IPS-18c (cell line): ENCODE results near the gene PAFAH1B1.
"Not testable (repeated sequence)": the region's sequence is repeated elsewhere in the genome, so short reads cannot be mapped to it uniquely, and the experiment has no call there.

ENCODE experiments used
- H3K4me3 ChIP-seq: 2 replicates; pipeline ENCODE4 v1.7.0; 2013; ENCODE audit warnings: low read depth, mild to moderate bottlenecking, low read length, moderate library complexity; ENCODE audit not compliant: insufficient read depth
- H3K9me3 ChIP-seq: one replicate; pipeline ENCODE4 v1.6.1; 2013; ENCODE audit warnings: mild to moderate bottlenecking, low read length, moderate library complexity; ENCODE audit not compliant: control insufficient read depth, insufficient read depth

Gene PAFAH1B1

DNA sequence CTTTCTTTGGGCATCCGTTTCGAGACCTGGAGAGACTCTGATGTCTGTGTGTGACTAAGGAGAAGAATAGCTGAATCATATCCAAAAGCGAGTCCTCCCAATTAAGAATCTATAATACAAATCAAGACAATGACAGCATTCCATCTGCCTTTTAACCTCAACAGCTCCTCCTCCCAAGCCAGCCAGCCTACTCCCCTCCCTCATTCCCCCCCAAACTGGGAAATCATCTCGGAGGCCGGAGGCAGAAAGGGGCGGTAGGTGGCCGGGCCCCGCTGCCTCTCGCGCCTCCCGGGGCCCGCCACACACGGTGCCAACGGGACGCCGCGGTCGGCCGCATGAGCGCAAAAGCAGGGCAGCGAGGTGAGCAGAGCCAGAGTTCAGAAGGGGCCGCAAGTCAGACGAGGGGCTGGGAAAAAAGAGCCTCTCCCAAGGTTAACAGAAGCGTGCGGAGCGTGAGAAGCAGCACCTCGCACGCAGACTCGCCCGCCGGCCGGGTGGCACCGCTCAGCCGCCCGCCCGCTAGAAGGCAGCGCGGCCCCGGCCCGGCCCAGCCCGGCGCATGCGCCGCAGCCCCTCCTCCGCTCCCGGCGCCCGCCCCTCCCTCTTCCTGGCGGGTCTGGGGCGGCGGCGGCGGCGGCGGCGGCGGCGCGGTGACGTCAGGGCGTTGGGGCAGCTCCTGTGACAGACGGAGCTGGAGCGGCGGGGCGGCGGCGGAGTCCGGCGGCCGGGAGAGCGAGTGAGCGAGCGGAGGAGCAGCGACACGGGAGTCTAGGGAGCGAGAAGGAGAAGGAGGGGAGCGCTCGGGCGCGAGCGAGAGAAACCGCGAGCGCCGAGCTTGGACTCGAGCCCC lies at the start of gene PAFAH1B1:
PAFAH1B1 (plus strand) TSS at position 684 of the 850 bp plus-strand sequence. CDS start 44,635 bp downstream, outside the sequence.
- Histone ChIP-seq H3K4me3 (peak within 1 kb of the TSS; percentile 96), H3K9me3 (no peaks in the 10 kb centered on the region)

DNA sequence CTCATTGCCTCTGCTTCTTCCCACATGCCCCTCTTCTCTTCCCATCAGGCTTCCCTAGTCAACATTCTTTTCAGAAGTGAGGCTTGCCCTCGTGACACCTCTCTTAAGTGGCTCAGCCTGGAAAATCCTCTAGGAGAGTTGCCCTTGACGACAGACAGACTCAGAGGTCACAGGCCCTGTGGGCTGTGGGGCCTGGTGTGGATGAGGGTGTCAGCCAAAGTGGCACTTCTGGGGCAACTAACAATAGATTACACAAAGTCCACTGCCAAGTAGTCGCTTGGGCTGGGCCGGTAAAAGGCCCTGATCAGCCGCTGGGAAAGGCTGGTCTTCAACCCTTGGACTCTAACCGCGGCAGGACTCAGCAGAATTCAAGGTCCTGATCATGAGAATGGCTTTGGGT lies 48.1 kb upstream of the PAFAH1B1 start:
- Histone ChIP-seq H3K4me3 (no peak overlapping the region), H3K9me3 (no peaks in the 10 kb centered on the region)

DNA sequence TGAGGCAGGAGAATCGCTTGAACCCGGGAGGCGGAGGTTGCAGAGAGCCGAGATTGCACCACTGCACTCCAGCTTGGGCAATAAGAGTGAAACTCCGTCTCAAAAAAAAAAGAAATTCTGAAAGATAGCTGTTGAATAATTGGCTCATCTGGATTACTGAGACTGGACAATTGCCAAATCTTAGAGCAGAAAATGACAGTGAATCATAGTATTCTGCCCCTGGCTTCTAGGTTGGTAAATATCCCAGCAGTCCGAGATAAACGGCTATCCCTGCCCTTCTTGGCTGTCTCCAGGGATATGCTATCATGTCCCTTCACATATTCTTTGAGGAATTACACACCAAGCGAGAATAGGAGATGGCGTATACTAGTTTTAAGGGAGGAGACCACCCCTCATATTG lies 46.3 kb upstream of the PAFAH1B1 start:
- no peaks in the 10 kb centered on the region for H3K9me3 ChIP-seq
- H3K4me3 ChIP-seq = no peak overlapping the region

DNA sequence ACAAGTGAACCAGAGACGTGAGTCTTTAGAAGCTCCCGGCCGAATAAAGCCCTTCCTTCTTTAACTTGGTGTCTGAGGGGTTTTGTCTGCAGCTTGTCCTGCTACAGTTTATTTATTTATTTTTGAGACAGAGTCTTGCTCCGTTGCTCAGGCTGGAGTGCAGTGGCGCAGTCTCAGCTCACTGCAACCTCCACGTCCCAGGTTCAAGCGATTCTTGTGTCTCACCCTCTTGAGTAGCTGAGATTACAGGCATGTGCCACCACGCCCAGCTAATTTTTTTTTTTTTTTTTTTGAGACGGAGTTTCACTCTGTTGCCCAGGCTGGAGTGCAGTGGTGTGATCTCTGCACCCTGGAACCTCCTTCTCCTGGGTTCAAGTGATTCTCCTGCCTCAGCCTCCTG lies 45.4 kb upstream of the PAFAH1B1 start:
- not testable (repeated sequence) for H3K9me3 ChIP-seq, H3K4me3 ChIP-seq

DNA sequence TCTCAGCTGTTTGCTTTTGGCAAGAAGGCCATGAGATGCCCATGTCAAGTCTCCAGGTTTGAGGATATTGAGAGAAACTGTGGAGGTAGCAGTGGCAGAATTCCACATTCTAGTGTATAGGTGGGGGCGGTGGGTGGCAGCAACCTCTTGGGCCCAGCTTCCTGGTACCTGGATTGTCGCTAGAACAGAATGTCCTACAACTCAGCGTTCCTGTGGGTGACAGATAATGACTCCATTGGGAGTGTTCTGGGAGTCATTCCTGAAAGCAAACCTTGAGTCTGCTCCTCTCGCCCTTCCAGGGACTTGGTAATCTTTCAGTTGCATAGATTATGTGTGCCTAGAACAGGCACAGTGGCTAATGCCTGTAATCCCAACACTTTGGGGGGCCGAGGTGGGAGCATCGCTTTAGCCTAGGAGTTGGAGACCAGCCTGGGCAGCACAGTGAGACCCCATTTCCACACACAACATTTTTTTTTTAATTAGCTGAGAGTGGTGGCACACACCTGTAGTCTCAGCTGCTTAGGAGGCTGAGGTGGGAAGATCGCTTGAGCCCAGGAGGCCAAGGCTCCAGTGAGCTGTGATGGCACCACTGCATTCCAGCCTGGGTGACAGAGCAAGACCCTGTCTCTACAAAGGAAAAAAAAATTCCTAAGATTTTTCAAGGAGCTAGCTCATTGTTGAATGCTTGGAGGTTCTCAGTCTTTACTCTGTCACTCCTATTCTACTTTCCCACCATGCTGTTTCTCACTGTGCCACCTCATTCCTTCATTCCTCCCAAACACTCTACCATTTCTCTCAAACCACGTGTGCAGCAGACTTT lies 43.9 kb upstream of the PAFAH1B1 start:
- Histone ChIP-seq H3K9me3 (no peaks in the 10 kb centered on the region), H3K4me3 (no peak overlapping the region)

DNA sequence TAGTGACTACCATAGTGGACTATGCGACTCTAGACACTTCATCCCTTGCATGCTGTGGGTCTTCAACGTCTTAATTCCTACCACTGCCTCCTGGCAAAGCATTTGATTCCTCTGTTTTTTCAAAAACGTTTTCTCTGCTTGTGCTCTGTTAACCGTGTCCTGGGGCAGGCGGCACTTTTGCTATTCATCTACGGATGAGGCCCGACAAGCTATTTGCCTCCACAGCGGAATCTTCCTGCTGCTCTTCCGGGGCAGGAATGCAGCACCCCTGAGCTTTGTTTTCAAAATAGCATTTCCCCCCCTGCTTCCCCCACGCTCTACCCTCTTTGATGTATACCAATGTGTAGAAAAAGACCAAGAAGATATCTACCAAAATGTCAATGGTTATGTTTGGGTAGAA lies 42.0 kb upstream of the PAFAH1B1 start:
- Histone ChIP-seq H3K4me3 (no peak overlapping the region), H3K9me3 (no peaks in the 10 kb centered on the region)

DNA sequence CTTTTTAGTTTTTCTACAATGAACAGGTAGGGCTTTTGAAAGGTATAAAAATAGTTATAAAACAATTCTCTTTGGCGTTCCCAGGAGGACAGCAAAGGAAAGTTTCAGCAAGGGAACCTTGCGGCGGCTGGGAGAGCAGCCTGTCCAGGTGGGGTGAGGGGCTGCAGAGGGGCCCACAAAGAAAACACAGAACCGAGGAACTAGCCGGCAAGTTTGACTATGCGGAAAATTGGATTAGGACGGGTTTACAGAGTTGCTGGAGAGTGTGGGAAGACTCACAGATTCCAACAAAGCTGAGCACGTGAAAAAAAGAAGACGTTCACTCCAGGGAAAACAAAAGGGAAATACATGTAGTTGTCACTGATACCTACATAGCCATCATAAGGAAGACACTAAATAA lies 41.5 kb upstream of the PAFAH1B1 start:
- Histone ChIP-seq H3K9me3 (no peaks in the 10 kb centered on the region), H3K4me3 (no peak overlapping the region)

DNA sequence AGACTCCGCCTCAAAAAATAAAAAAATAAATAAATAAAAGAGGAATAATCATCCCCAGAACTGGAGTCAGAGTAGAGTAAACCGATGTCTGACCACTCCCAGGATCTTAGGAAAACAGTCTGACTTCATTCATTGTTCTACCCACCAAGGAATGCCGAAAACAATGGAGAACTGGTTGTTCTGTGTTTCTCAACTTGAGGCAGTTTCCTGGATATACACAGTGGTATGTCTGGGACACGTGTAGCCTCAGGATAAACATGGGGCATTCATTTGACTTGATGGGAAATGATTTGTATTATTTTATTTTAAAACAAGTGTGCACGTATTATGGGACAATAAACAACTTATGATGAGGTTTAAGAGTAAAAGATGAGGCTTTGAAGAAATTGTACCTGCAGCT lies 32.8 kb upstream of the PAFAH1B1 start:
- H3K9me3 ChIP-seq = no peaks in the 10 kb centered on the region
- no peak overlapping the region for H3K4me3 ChIP-seq

DNA sequence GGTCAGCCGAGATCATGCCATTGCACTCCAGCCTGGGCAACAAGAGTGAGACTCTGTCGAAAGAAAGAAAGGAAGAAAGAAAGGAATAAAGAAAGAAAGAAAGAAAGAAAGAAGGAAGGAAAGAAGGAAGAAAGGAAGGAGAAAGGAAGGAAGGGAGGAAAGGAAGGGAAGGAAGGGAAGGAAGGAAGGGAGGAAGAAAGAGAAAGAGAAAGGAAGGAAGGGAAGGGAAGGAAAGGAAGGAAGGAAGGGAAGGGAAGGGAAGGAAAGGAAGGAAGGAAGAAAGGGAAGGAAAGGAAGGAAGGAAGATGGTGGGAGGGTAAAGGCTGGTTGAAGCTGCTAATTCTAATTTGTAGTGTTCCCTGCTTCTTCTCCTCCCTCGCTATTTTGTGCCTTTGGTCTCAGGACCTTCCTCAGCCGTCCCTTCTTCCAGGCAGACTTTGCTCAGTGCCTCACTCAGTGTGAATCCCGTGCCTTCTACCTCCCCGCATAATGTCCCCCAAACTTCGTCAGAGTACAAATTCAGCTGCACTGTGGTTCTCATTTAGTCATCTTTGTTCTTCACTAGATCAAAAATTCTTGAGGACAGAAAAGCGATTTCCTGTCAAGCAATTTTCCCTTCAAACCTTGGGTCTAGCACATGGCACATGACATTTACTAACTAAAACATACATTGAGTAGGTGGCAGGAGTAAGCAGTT lies 31.1 kb upstream of the PAFAH1B1 start:
- Histone ChIP-seq H3K4me3 (no peak overlapping the region), H3K9me3 (no peaks in the 10 kb centered on the region)

DNA sequence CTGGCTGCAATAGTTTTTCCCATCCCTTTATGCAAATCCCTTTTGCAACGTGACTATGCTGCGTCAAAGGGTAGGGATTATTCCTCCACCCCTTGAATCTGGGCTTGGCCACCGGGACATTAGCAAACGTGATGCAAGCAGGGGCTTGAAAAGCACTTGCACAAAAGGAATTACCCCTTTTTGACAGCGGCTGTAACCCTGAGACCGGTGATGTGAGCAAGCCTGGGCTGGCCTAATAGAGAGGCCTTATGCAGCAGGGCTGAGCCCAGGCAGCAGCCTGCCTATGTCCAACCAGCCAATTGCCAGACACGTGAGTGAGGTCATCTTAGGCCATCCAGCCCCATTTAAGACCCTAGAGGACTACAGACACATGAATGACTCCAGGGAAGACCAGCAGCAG lies 30.4 kb upstream of the PAFAH1B1 start:
- H3K9me3 ChIP-seq = no peaks in the 10 kb centered on the region
- H3K4me3 ChIP-seq = no peak overlapping the region

DNA sequence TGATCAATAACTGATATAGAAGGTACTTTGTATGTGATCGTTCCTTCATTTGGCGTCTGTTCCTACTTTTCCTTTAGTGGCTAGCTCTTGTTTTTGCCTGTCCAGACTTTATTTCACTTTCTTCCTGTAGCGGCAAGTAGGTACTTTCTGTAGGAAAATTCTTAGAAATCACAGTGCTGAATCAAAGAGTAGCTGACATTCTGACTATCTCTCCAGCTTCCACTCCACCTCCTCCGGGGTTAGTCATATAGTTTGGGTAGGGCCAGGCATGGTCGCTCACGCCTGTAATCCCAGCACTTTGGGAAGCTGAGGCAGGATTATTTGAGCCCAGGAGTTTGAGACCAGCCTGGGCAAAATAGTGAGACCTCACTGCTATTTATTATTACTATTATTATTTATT lies 29.9 kb upstream of the PAFAH1B1 start:
- no peak overlapping the region for H3K4me3 ChIP-seq

DNA sequence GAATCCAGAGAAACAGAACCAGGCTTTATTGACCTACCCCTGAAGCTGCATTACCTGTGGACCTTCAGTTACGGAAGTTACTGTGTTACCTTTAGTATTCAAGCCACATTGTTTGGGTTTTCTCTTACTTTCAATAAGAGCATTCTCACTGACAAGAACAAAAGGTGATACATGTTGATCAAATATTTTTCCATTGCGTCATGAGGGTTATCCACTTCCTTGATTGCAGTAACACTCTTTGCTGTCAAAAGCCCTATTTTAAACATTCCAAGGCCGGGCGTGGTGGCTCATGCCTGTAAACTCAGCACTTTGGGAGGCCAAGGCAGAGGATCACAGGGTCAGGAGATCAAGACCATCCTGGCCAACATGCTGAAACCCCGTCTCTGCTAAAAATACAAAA lies 28.6 kb upstream of the PAFAH1B1 start:
- Histone ChIP-seq H3K9me3 (no peaks in the 10 kb centered on the region), H3K4me3 (no peak overlapping the region)

More for the DNA sequence above, 29.9 kb upstream of the PAFAH1B1 start:
- H3K9me3 ChIP-seq = no peaks in the 10 kb centered on the region

DNA sequence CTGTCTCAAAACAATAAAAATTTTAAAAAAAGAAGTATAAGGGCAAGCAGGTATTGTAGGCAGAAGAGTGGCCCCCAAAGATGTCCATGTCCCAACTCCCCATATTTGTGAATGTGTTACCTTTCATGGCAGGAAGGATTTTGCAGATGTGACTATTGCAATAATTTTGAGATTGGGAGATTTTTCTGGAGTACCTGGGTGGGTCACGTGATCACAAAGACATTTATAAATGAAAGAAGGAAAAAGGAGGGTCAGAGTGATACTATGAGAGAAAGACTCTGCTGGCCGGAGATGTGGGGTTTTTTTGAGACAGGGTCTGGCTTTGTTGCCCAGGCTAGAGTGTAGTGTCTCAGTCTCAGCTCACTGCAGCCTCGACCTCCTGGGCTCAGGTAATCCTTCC lies 27.4 kb upstream of the PAFAH1B1 start:
- no peaks in the 10 kb centered on the region for H3K9me3 ChIP-seq

DNA sequence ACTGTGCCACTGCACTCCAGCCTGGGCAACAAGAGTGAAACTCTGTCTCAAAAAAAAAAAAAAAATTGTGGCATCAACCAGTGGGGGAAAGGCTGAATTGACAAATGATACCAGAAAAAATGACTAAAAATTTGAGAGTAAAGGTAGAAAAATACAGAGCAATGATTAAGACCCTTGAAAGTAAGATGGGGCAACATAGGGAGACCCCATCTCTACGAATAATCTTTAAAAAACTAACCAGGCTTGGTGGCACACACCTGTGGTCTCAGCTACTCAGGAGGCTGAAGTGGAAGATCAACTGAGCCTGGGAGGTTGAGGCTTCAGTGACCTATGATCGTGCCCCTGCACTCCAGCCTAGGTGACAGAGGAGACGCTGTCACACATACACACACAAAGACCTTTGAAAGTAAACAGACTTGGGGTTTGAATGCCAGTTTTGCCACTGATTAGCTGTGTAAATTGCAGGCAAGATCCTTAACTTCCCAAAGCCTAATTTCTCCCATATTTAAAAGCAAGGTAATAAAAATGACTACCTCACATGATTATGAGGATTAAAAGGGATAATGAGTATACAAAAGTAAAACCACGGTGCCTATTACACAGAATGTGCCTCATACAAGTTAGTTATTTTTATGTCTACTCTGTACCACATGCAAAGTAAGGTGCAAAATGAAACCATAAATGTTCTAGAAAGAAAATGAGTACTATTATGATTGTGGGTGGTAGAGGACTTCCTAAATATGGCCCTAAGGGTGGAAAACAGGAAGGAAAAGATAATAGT lies 21.7 kb upstream of the PAFAH1B1 start:
- H3K9me3 ChIP-seq = no peaks in the 10 kb centered on the region
- H3K4me3 ChIP-seq = no peak overlapping the region

More for the DNA sequence above, 27.4 kb upstream of the PAFAH1B1 start:
- no peak overlapping the region for H3K4me3 ChIP-seq

DNA sequence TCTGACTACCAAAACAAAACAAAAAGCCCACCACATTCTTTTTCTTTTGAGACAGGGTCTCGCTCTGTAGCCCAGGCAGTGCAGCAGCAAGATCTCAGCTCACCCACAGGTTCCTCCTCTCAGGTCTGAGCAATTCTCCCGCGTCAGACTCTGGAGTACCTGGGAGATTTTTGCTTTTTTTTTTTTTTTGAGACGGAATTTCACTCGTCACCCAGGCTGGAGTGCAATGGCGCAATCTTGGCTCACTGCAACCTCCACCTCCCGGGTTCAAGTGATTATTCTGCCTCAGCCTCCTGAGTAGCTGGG lies 21.2 kb upstream of the PAFAH1B1 start:
- H3K9me3 ChIP-seq, H3K4me3 ChIP-seq: not testable (repeated sequence)

DNA sequence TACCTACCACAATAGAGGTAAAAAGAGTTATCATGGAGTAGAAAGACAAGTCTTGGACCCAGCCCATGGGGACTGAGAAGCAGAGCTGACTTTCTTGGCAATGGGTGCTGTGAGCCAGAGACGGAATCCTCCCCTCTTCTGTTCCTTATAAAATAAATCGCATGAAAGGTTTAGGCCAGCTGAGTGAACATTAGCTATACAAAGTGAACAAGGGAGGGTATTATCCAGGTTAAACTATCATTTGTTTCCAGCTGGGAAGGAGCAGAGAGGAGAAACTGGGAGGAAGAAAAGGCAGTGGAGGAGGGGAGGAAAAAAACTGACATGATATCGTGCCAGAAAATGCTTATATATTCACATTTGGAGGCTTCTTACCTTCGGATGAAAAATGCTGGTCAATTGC lies 13.3 kb upstream of the PAFAH1B1 start:
- H3K4me3 ChIP-seq = no peak overlapping the region
- H3K9me3 ChIP-seq = no peaks in the 10 kb centered on the region

DNA sequence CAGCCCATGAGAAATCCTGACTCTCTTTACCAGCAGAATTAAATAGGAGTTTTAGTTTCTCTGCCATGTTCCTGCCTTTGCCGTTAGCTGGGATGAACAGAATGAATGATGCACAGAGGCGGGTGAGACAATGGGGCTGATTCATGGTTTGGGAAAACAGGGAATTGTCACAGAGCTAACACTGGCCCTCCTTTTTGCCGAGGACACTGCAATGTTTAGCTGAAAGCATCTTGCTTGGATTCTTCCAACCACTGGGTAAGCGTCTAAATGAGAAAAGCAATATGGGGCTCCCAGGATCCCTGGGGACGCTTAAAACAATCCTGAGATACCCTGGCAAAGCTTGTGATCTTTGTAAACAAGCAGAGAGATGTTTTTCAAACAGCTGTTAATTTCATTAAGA lies 12.8 kb upstream of the PAFAH1B1 start:
- no peak overlapping the region for H3K4me3 ChIP-seq
- no peaks in the 10 kb centered on the region for H3K9me3 ChIP-seq
